Keratinocyte (primary cell): ENCODE measurements around the gene RASD1.

Experiments used
- CTCF ChIP-seq, 3 experiments: IDR thresholded peaks in 1 of 3; conservative IDR thresholded peaks in 1 of 3; optimal IDR thresholded peaks in 1 of 3; 2 replicates in 2 of 3; 3 replicates in 1 of 3; pipeline versions ENCODE3 to v1.5.1; 2011; ENCODE audit warnings: low read length in 3 of 3, mild to moderate bottlenecking in 3 of 3, moderate library complexity in 2 of 3, control low read depth in 1 of 3, inconsistent platforms in 1 of 3; ENCODE audit not compliant: insufficient read depth in 2 of 3; ENCODE audit errors: extremely low read depth in 1 of 3
- EZH2 ChIP-seq: IDR thresholded peaks from one replicate; pipeline ENCODE4 v1.6.1; 2012; ENCODE audit warnings: inconsistent platforms, mild to moderate bottlenecking, low read length, moderate library complexity

DNA sequence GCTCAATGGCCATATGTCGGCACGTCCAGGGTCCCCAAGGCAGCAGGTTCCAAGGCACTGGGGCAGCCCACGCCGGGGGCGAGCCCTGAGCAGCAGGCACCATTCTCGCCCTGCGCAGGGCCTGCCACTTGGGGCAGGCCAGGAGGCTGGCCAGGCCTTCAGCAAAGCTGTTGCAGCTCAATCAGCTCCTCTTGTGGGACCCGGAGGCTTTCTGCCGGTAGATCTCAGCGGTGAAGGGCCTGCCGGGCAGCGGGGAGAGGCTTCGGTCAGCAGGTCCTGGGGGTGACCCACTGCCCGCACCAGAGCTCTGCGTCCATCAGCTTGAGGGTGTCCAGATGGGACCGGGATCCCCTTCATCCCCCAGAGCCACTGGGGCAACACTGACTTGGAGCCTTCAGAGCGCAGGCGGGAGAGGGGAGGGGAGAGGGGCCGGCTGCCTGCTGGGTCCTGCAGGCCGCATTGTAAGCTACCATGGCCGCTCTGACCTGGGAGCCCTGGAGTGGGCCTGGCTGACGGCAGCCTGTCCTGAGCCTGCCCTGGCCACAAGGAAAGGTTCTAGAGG is 9.5 kb upstream of the RASD1 start:
- TF ChIP-seq EZH2 = no peak
- no peak for TF ChIP-seq CTCF (optimal IDR thresholded peaks at IDR 0.05 in 1 of 3, IDR thresholded peaks at IDR 0.05 in 1 of 3, conservative IDR thresholded peaks at IDR 0.05 in 1 of 3; ENCODE audit: extremely low read depth in 1 of 3, insufficient read depth in 2 of 3, low read length in 3 of 3)
